Measurements from ENCODE around the gene TM2D3.
"Not testable (repeated sequence)": the region's sequence is repeated elsewhere in the genome, so short reads cannot be mapped to it uniquely, and the experiment has no call there.

TM2D3 gene

DNA sequence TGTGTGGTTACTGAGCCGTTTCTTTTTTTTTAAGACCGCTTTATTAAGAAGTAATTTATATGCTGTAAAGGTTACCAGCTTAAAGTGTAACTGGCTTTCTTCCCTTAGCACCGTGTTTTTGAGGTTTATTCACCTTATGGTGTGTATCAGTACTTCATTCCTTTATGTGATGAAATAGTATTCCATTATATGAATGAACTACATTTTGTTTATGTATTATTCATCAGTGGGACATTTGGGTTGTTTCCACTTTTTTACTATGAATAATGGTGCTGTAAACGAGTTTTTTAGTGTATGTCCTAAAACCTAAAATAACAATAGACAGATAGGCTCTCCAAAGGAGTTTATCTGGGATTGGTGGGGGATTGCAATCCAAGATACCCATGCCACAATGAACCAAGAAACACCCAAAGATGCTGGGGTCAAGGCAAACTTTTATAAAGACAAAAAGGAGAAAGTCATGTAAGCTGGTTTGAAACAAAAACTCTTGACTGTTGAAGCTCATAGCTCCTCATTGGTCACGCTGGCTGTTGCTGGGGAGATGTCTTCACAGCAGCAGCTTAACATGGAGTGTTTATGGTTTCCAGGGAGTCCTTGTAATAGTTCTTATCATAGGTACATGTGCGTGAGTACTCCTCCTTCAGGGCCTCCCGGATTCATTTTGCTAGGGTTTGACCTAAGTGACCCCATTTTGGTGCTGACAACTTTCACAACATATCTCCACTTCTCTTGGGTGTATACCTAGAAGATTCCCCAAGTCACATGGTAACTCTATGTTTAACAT is 16.0 kb downstream of the TM2D3 start:
- no peak for ATAC-seq
- no peak for TF ChIP-seq BACH2 (CRISPR knock-in tag; IDR thresholded peaks at IDR 0.05; ENCODE audit: borderline replicate concordance)
- TF ChIP-seq GLIS3 (CRISPR knock-in tag; IDR thresholded peaks at IDR 0.05) = no peak

DNA sequence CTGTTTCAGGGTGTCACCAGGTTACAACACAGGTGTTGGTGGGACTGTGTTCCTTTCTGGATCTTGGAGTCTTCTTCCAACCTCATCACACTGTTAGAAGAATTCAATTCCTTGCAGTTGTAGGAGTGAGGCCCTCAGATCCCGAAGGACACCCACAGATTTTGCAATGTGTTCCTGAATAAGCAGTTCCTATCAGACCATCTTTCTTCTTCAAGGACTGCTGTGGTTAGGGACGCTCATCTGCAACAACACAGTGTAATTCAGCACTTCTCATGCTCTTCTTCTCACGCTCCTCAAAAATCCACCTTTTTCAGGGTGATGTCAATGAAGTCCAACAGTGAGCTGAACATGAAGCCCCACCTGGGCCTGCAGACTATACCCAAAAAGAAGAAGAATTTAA is 18.8 kb downstream of the TM2D3 start:
- ATAC-seq = no peak
- TF ChIP-seq TSHZ2 (CRISPR knock-in tag; IDR thresholded peaks at IDR 0.05) (no peak), ZFP30 (CRISPR knock-in tag; IDR thresholded peaks at IDR 0.05) (no peak), TCF4 (CRISPR knock-in tag; IDR thresholded peaks at IDR 0.05; ENCODE audit: borderline replicate concordance) (no peak), ZFP3 (CRISPR knock-in tag; IDR thresholded peaks at IDR 0.05) (no peak), ARNTL (CRISPR knock-in tag; IDR thresholded peaks at IDR 0.05; ENCODE audit: borderline replicate concordance, low read depth) (no peak), CSDC2 (CRISPR knock-in tag; IDR thresholded peaks at IDR 0.05) (no peak), ESRRG (CRISPR knock-in tag; IDR thresholded peaks at IDR 0.05) (no peak), GLIS3 (CRISPR knock-in tag; IDR thresholded peaks at IDR 0.05) (no peak), OSR1 (CRISPR knock-in tag; IDR thresholded peaks at IDR 0.05) (no peak), POU6F1 (CRISPR knock-in tag; IDR thresholded peaks at IDR 0.05; ENCODE audit: borderline replicate concordance, low read depth) (no peak), CSRNP3 (CRISPR knock-in tag; IDR thresholded peaks at IDR 0.05) (no peak), ZC3H10 (CRISPR knock-in tag; IDR thresholded peaks at IDR 0.05) (no peak), PPARA (CRISPR knock-in tag; IDR thresholded peaks at IDR 0.05; ENCODE audit: borderline replicate concordance) (no peak), BACH2 (CRISPR knock-in tag; IDR thresholded peaks at IDR 0.05; ENCODE audit: borderline replicate concordance) (no peak), SNAI2 (CRISPR knock-in tag; IDR thresholded peaks at IDR 0.05) (no peak), ZNF8 (CRISPR knock-in tag; IDR thresholded peaks at IDR 0.05) (no peak), ZNF70 (CRISPR knock-in tag; IDR thresholded peaks at IDR 0.05) (no peak), ZNF565 (CRISPR knock-in tag; conservative IDR thresholded peaks at IDR 0.05; ENCODE audit: low read depth) (no peak), ISL1 (CRISPR knock-in tag; IDR thresholded peaks at IDR 0.05) (no peak)
- TF ChIP-seq, protein P1, sequence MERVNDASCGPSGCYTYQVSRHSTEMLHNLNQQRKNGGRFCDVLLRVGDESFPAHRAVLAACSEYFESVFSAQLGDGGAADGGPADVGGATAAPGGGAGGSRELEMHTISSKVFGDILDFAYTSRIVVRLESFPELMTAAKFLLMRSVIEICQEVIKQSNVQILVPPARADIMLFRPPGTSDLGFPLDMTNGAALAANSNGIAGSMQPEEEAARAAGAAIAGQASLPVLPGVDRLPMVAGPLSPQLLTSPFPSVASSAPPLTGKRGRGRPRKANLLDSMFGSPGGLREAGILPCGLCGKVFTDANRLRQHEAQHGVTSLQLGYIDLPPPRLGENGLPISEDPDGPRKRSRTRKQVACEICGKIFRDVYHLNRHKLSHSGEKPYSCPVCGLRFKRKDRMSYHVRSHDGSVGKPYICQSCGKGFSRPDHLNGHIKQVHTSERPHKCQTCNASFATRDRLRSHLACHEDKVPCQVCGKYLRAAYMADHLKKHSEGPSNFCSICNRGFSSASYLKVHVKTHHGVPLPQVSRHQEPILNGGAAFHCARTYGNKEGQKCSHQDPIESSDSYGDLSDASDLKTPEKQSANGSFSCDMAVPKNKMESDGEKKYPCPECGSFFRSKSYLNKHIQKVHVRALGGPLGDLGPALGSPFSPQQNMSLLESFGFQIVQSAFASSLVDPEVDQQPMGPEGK (CRISPR knock-in tag; IDR thresholded peaks at IDR 0.05; ENCODE audit: borderline replicate concordance) = no peak

DNA sequence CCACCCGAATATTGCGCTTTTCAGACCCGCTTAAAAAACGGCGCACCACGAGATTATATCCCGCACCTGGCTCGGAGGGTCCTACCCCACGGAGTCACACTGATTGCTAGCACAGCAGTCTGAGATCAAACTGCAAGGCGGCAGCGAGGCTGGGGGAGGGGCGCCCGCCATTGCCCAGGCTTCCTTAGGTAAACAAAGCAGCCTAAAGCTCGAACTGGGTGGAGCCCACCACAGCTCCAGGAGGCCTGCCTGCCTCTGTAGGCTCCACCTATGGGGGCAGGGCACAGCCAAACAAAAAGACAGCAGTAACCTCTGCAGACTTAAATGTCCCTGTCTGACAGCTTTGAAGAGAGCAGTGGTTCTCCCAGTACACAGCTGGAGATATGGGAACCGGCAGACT is 25.5 kb downstream of the TM2D3 start:
- not testable (repeated sequence) for ATAC-seq

- ATAC-seq = no peak
- TF ChIP-seq SNAI2 (CRISPR knock-in tag; IDR thresholded peaks at IDR 0.05) = no peak
These were observed 26.2 kb downstream of the TM2D3 start for GRCh38 chr15:101625980-101626379.
